ENCODE data around the gene DISC1.

- TF ChIP-seq CTCF (IDR thresholded peaks at IDR 0.05) (no peak), POLR2AphosphoS5 (IDR thresholded peaks at IDR 0.05; ENCODE audit: low read depth, low read length) (no peak), TCF7L2 (IDR thresholded peaks at IDR 0.05; ENCODE audit: low read depth, low read length) (no peak), SIN3A (IDR thresholded peaks at IDR 0.05; ENCODE audit: borderline replicate concordance, insufficient read depth, low read depth, low read length) (no peak), REST (IDR thresholded peaks at IDR 0.05; ENCODE audit: insufficient read depth in 1 of 2, low read depth in 2 of 2, low read length in 1 of 2) (no peak)
Measured at GRCh38 chr1:231683439-231684165, 57.0 kb downstream of the DISC1 start.
